IPS-18c (cell line): ENCODE data around the gene ARPIN.
"Not testable (repeated sequence)": the region's sequence is repeated elsewhere in the genome, so short reads cannot be mapped to it uniquely, and the experiment has no call there.

ENCODE experiments used
- H3K4me3 ChIP-seq: 2 replicates; pipeline ENCODE4 v1.7.0; 2013; ENCODE audit warnings: low read depth, mild to moderate bottlenecking, low read length, moderate library complexity; ENCODE audit not compliant: insufficient read depth
- H3K9me3 ChIP-seq: one replicate; pipeline ENCODE4 v1.6.1; 2013; ENCODE audit warnings: mild to moderate bottlenecking, low read length, moderate library complexity; ENCODE audit not compliant: control insufficient read depth, insufficient read depth

ARPIN gene

GRCh38 chr15:89893696-89894447 is 18.9 kb downstream of the ARPIN start, which contains the start of gene AP3S2:
Gene AP3S2 (minus strand): TSS chr15:89893994. CDS start chr15:89893949, 45 bp downstream.
- peak within 1 kb of the TSS; percentile 87 for H3K4me3 ChIP-seq
- H3K9me3 ChIP-seq = no peaks in the 10 kb centered on the region

GRCh38 chr15:89893027-89893426 is 19.7 kb downstream of the ARPIN start:
- H3K9me3 ChIP-seq = no peaks in the 10 kb centered on the region
- peak overlapping the region; percentile 87; the same call in 1 of the 2 replicates for H3K4me3 ChIP-seq

GRCh38 chr15:89888214-89888804 is 24.4 kb downstream of the ARPIN start:
- no peak overlapping the region for H3K4me3 ChIP-seq
- no peaks in the 10 kb centered on the region for H3K9me3 ChIP-seq

- no peak overlapping the region for H3K4me3 ChIP-seq
- H3K9me3 ChIP-seq = no peaks in the 10 kb centered on the region
Observed at GRCh38 chr15:89885611-89886010, 27.1 kb downstream of the ARPIN start.

GRCh38 chr15:89885179-89885578 is 27.6 kb downstream of the ARPIN start:
- H3K4me3 ChIP-seq, H3K9me3 ChIP-seq: not testable (repeated sequence)

- no peak overlapping the region for H3K4me3 ChIP-seq
- H3K9me3 ChIP-seq = no peaks in the 10 kb centered on the region
Observed at GRCh38 chr15:89883518-89883917, 29.2 kb downstream of the ARPIN start.

GRCh38 chr15:89880727-89881126 is 32.0 kb downstream of the ARPIN start:
- no peaks in the 10 kb centered on the region for H3K9me3 ChIP-seq

GRCh38 chr15:89878323-89878722 is 34.4 kb downstream of the ARPIN start:
- H3K9me3 ChIP-seq = no peaks in the 10 kb centered on the region
- no peak overlapping the region for H3K4me3 ChIP-seq

More at GRCh38 chr15:89880727-89881126, 32.0 kb downstream of the ARPIN start:
- H3K4me3 ChIP-seq = no peak overlapping the region

- no peaks in the 10 kb centered on the region for H3K9me3 ChIP-seq
- no peak overlapping the region for H3K4me3 ChIP-seq
Observed at GRCh38 chr15:89877083-89877425, 35.7 kb downstream of the ARPIN start.

GRCh38 chr15:89876396-89877082 is 36.2 kb downstream of the ARPIN start:
- Histone ChIP-seq H3K9me3 (no peaks in the 10 kb centered on the region), H3K4me3 (no peak overlapping the region)

GRCh38 chr15:89875741-89876140 is 37.0 kb downstream of the ARPIN start:
- H3K9me3 ChIP-seq = no peaks in the 10 kb centered on the region
- H3K4me3 ChIP-seq = no peak overlapping the region

- Histone ChIP-seq H3K9me3 (no peaks in the 10 kb centered on the region), H3K4me3 (no peak overlapping the region)
Observed at GRCh38 chr15:89874926-89875564, 37.7 kb downstream of the ARPIN start.

GRCh38 chr15:89870688-89871288 is 42.0 kb downstream of the ARPIN start:
- H3K9me3 ChIP-seq = no peaks in the 10 kb centered on the region
- H3K4me3 ChIP-seq = no peak overlapping the region

- no peak overlapping the region for H3K4me3 ChIP-seq
- H3K9me3 ChIP-seq = no peaks in the 10 kb centered on the region
Observed at GRCh38 chr15:89870006-89870405, 42.7 kb downstream of the ARPIN start.

- H3K4me3 ChIP-seq, H3K9me3 ChIP-seq: not testable (repeated sequence)
Observed at GRCh38 chr15:89869490-89869889, 43.3 kb downstream of the ARPIN start.

GRCh38 chr15:89864958-89865739 is 47.6 kb downstream of the ARPIN start:
- no peak overlapping the region for H3K4me3 ChIP-seq
- no peaks in the 10 kb centered on the region for H3K9me3 ChIP-seq

- no peak overlapping the region for H3K4me3 ChIP-seq
Observed at GRCh38 chr15:89863918-89864317, 48.8 kb downstream of the ARPIN start.

More at GRCh38 chr15:89863918-89864317, 48.8 kb downstream of the ARPIN start:
- H3K9me3 ChIP-seq = no peaks in the 10 kb centered on the region
